RWPE2 (cell line): ENCODE measurements around the gene ATXN2.
"Not testable (repeated sequence)": the region's sequence is repeated elsewhere in the genome, so short reads cannot be mapped to it uniquely, and the experiment has no call there.

Experiments used
- ATAC-seq: fragments of 200-7000 bp; cut with Tn5 transposase; 3 replicates; pipeline ENCODE4 v1.9.1; 2021; ENCODE audit warnings: low read depth
- DNase-seq: peaks from one replicate; pipeline ENCODE4 v3.0.0-alpha.2; 2020; ENCODE audit warnings: low spot score
- H3K27ac ChIP-seq: fragments of 450-650 bp; 2 replicates; pipeline ENCODE4 v1.5.1; 2017; ENCODE audit warnings: mild to moderate bottlenecking; ENCODE audit not compliant: poor library complexity, severe bottlenecking
- H3K27me3 ChIP-seq: fragments of 250-450 bp; sonication (Bioruptor Pico); 2 replicates; pipeline ENCODE4 v1.5.1; 2021; ENCODE audit warnings: mild to moderate bottlenecking, moderate library complexity; ENCODE audit not compliant: insufficient read depth, poor library complexity, severe bottlenecking
- H3K36me3 ChIP-seq: fragments of 250-450 bp; sonication (Bioruptor Pico); 2 replicates; pipeline ENCODE4 v1.5.1; 2020; ENCODE audit warnings: low read depth, mild to moderate bottlenecking, moderate library complexity
- H3K4me1 ChIP-seq: fragments of 250-450 bp; sonication (Bioruptor Pico); 2 replicates; pipeline ENCODE4 v1.5.1; 2021; ENCODE audit warnings: mild to moderate bottlenecking, moderate library complexity; ENCODE audit not compliant: insufficient read depth, poor library complexity, severe bottlenecking
- H3K4me3 ChIP-seq: fragments of 250-450 bp; sonication (Bioruptor Pico); 2 replicates; pipeline ENCODE4 v1.5.1; 2021; ENCODE audit warnings: mild to moderate bottlenecking, moderate library complexity; ENCODE audit not compliant: severe bottlenecking
- H3K9me3 ChIP-seq: fragments of 250-450 bp; sonication (Bioruptor Pico); 2 replicates; pipeline ENCODE4 v1.5.1; 2021; ENCODE audit warnings: mild to moderate bottlenecking, moderate library complexity; ENCODE audit not compliant: severe bottlenecking
- CTCF ChIP-seq: fragments of 450-650 bp; IDR thresholded peaks from one replicate; pipeline ENCODE4 v1.5.1; 2017; ENCODE audit warnings: mild to moderate bottlenecking, moderate library complexity; ENCODE audit not compliant: poor library complexity, severe bottlenecking

Gene ATXN2

GRCh38 chr12:111628505-111629260, 29.6 kb upstream of the ATXN2 start:
- H3K27ac ChIP-seq = no peak overlapping the region
- no peaks in the 10 kb centered on the region for H3K36me3 ChIP-seq
- TF ChIP-seq CTCF = no peak
- no peaks in the 10 kb centered on the region for H3K4me1 ChIP-seq
- H3K4me3 ChIP-seq = no peak overlapping the region
- no peak for DNase-seq
- H3K9me3 ChIP-seq = no peaks in the 10 kb centered on the region
- H3K27me3 ChIP-seq = no peaks in the 10 kb centered on the region
- ATAC-seq = no peak

- H3K36me3 ChIP-seq = no peaks in the 10 kb centered on the region
- ATAC-seq (no peak), DNase-seq (no peak)
- no peaks in the 10 kb centered on the region for H3K4me1 ChIP-seq
- TF ChIP-seq CTCF = no peak
- H3K27me3 ChIP-seq = no peaks in the 10 kb centered on the region
- no peak overlapping the region for H3K4me3 ChIP-seq
- H3K9me3 ChIP-seq = no peaks in the 10 kb centered on the region
- H3K27ac ChIP-seq = no peak overlapping the region
Observed at GRCh38 chr12:111626230-111626629, 27.1 kb upstream of the ATXN2 start.

DNA sequence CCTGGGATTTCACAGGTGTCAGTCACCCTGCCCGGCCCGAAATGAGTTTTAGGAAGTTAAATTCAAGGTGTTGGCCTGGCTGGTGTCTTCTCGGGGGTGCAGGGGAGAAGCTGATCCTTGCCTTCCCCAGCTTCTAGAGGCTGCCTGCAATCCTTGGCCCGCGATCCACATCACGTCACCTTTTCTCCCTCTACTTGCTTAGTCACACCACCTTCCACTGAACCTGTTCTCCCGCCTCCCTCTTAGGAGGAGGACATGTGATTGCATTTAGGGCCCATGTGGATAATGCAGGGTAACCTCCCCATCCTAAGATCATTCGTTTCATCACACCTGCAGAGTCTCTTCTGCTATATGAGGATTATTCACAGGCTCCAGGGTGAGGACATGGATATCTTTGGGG, 25.4 kb upstream of the ATXN2 start:
- ATAC-seq (peak; percentile 86), DNase-seq (peak; percentile 60)
- Histone ChIP-seq H3K27ac (no peak overlapping the region), H3K27me3 (no peaks in the 10 kb centered on the region), H3K36me3 (no peaks in the 10 kb centered on the region), H3K4me3 (no peak overlapping the region), H3K4me1 (no peaks in the 10 kb centered on the region), H3K9me3 (no peaks in the 10 kb centered on the region)
- TF ChIP-seq CTCF = no peak

DNA sequence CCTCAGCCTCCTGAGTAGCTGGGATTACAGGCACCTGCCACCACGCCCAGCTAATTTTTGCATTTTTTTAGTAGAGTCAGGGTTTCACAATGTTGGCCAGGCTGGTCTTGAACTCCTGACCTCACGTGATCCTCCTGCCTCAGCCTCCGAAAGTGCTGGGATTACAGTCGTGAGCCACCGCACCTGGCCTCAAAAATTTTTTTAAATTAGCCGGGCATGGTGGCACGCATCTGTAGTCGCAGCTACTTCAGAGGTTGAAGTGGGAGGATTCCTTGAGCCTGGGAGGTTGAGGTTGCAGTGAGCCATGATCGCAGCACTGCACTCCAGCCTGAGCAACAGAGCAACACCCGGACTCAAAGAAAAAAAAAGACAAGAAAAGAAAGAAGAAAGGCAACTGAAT, 18.7 kb upstream of the ATXN2 start:
- H3K36me3 ChIP-seq, H3K4me1 ChIP-seq, H3K27ac ChIP-seq, H3K9me3 ChIP-seq, H3K4me3 ChIP-seq, ATAC-seq, DNase-seq, H3K27me3 ChIP-seq: not testable (repeated sequence)

GRCh38 chr12:111616177-111616623, 17.1 kb upstream of the ATXN2 start:
- ATAC-seq = no peak
- no peak for TF ChIP-seq CTCF
- no peaks in the 10 kb centered on the region for H3K9me3 ChIP-seq
- no peak for DNase-seq
- H3K4me3 ChIP-seq = no peak overlapping the region
- no peaks in the 10 kb centered on the region for H3K4me1 ChIP-seq
- no peaks in the 10 kb centered on the region for H3K27me3 ChIP-seq
- no peak overlapping the region for H3K27ac ChIP-seq
- H3K36me3 ChIP-seq = no peaks in the 10 kb centered on the region
